PC-9 (cell line): Measurements from ENCODE around the gene POLD4.

Experiments
- CTCF ChIP-seq: fragments of 200-600 bp; sonication (generic); conservative IDR thresholded peaks from 2 replicates; pipeline ENCODE4 v1.6.1; 2017; ENCODE audit warnings: mixed run types, antibody characterized with exemption, mild to moderate bottlenecking, moderate library complexity
- EZH2 ChIP-seq: fragments of 200-600 bp; sonication (generic); IDR thresholded peaks from 2 replicates; pipeline ENCODE4 v1.8.0; 2017; ENCODE audit warnings: antibody characterized with exemption, low read depth

DNA sequence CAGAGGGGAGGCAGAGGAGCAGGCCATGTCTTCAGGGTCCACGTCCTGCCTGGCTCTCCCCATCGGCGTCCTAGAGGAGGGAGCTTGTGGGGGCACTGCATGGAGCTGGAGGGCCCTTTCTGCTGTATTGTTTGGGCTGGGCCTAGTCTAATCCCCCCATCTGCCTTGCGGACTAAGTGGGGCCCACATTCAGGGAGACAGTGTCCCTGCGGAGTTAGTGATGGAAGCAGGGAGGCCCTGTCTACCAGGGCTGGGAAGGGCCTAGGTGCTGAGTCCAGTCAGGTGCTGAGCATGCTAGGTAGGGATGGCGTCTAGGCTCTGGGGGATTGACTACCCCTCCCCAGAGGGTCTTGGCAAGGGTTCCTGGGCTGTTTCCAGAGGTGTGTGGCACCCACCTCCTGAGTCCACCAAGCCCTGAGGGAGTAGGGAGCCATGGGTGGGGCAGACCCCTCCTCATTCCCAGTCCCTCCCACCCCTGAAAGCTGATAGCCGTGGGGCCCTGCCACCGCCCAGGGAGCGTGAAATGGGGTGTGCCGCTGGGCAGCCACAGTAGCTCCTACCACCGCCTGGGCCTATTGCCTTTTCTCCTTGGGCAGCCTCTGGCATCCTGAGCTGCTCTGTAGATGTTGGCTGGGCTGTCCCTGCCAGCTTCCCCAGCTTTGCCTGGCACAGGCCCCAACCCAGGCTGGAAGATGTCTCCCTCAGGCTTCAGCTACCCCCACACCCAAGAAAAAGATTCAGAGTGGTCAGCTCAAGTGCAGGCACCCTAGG lies 1.9 kb upstream of the POLD4 start:
- TF ChIP-seq EZH2 (no peak), CTCF (no peak)
